H4 (cell line): Measurements from ENCODE around the gene XIRP2. TPM values are rescaled to one million over a fixed set of nuclear protein-coding genes. Genes with fewer than 3 reads are reported as not detected.

ENCODE experiments used
- DNase-seq: peaks from one replicate; pipeline ENCODE4 v3.0.0-alpha.2; 2015; ENCODE audit warnings: low spot score
- total RNA-seq: library from RNA; depleted of rRNA; stranded (reverse); fragments of >200 nt; shearing (Covaris generic); gene quantifications from 2 replicates; pipeline ENCODE4 v1.2.3, GENCODE V29; 2014

XIRP2 gene
- total RNA-seq, 1 experiment from 2014 or later = not detected

- no peak for DNase-seq
These were observed 247.4 kb downstream of the XIRP2 start for GRCh38 chr2:167135706-167136105.

GRCh38 chr2:167136879-167137596 is 248.8 kb downstream of the XIRP2 start:
- DNase-seq = no peak

GRCh38 chr2:167140330-167140729 is 252.1 kb downstream of the XIRP2 start:
- DNase-seq = no peak

GRCh38 chr2:167140767-167141166 is 252.5 kb downstream of the XIRP2 start:
- peak; percentile 87 for DNase-seq

- DNase-seq = no peak
These were observed 254.3 kb downstream of the XIRP2 start for GRCh38 chr2:167142554-167142953.

GRCh38 chr2:167144179-167144898 is 256.1 kb downstream of the XIRP2 start:
- no peak for DNase-seq

GRCh38 chr2:167147271-167147941 is 259.1 kb downstream of the XIRP2 start:
- no peak for DNase-seq

GRCh38 chr2:167151894-167152293 is 263.6 kb downstream of the XIRP2 start:
- no peak for DNase-seq

GRCh38 chr2:167157523-167157922 is 269.2 kb downstream of the XIRP2 start:
- DNase-seq = no peak

- DNase-seq = no peak
These were observed 288.9 kb downstream of the XIRP2 start for GRCh38 chr2:167177196-167177595.

- DNase-seq = no peak
These were observed 292.9 kb downstream of the XIRP2 start for GRCh38 chr2:167181134-167181533.

- DNase-seq = no peak
These were observed 293.4 kb downstream of the XIRP2 start for GRCh38 chr2:167181688-167182087.

- DNase-seq = no peak
These were observed 294.1 kb downstream of the XIRP2 start for GRCh38 chr2:167182403-167182802.

GRCh38 chr2:167183931-167184330 is 295.7 kb downstream of the XIRP2 start:
- no peak for DNase-seq

- DNase-seq = no peak
These were observed 298.2 kb downstream of the XIRP2 start for GRCh38 chr2:167186465-167186864.

- DNase-seq = no peak
These were observed 298.9 kb downstream of the XIRP2 start for GRCh38 chr2:167187049-167187727.

GRCh38 chr2:167187978-167188967 is 300.0 kb downstream of the XIRP2 start:
- DNase-seq = no peak

- DNase-seq = peak; percentile 9
These were observed 301.8 kb downstream of the XIRP2 start for GRCh38 chr2:167190053-167190452.

GRCh38 chr2:167191588-167191987 is 303.3 kb downstream of the XIRP2 start:
- DNase-seq = no peak

- DNase-seq = no peak
These were observed 304.6 kb downstream of the XIRP2 start for GRCh38 chr2:167192833-167193232.
